Measurements from ENCODE around the gene ACP5.
"Not testable (repeated sequence)": the region's sequence is repeated elsewhere in the genome, so short reads cannot be mapped to it uniquely, and the experiment has no call there.

Gene ACP5

DNA sequence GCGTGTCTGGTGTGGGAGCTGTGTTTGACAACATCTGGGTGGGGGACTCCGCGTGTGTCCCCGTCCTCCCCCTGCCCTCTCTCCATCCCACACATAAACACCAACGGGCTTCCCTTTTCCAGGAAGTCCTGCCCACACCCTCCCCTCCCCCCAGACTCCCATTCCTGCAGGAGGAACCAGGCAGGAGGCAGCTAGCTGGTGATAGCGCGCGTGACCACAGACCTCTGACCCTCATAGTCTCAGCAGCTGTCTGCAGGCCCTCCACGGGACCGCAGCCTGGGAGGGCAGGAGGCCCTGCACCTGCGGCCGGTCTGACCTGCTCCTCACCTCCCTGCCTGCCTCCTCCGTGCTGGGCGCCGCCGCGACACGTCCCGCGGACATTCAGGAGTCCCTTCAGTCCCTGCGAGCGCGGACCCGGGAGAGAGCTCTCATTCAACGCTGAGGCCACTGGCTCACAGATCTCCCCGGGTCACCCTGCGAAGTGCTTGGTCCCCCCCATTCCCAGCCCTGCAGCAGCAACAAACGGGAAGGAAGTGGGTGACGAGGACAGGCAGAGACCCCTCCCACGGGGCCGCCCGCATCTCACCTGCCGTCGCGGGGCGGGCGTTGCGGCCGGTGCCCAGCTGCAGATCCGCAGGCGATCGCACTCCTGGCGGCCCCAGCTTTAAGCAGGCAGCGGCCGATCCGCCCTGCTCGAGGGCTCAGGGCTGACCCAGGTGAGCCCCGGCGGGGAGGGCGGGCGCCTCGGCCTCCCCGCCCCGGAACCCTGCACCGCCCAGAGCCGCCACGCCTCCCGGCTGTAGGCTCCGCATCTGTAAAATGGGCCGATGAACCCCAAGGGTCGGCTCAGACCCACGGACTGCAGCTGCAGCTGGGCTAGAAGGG is 1.1 kb upstream of the ACP5 start:
- no peak for DNase-seq

GRCh38 chr19:11576227-11576626 is 1.2 kb downstream of the ACP5 start:
- DNase-seq = no peak

DNA sequence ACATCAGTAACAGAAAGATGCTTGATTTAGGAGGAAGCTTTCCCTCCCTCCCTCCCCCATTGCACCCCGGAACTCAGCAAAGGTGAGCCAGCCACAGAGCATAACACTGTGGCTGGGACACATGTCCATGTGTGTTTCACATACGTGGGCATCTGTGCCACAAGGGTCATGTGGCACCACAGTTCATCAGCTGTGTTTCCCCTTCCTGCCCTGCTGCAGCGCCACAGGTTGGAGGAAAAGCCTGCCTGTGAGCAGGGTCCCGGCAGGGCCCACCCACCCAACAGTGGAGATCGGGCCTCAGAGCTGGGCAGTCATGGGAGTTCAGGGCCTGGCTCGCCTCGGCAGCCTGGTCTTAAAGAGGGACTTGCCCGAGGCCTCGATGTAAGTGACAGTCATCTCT is 2.8 kb downstream of the ACP5 start:
- no peak for DNase-seq

- DNase-seq = not testable (repeated sequence)
Observed at GRCh38 chr19:11573763-11574162, 3.7 kb downstream of the ACP5 start.

- not testable (repeated sequence) for DNase-seq
Observed at GRCh38 chr19:11573354-11573753, 4.1 kb downstream of the ACP5 start.

GRCh38 chr19:11570039-11570462 is 7.4 kb downstream of the ACP5 start:
- DNase-seq = no peak

- no peak for DNase-seq
Observed at GRCh38 chr19:11566164-11566563, 11.3 kb downstream of the ACP5 start.

- DNase-seq = not testable (repeated sequence)
Observed at GRCh38 chr19:11565649-11565980, 11.8 kb downstream of the ACP5 start.

DNA sequence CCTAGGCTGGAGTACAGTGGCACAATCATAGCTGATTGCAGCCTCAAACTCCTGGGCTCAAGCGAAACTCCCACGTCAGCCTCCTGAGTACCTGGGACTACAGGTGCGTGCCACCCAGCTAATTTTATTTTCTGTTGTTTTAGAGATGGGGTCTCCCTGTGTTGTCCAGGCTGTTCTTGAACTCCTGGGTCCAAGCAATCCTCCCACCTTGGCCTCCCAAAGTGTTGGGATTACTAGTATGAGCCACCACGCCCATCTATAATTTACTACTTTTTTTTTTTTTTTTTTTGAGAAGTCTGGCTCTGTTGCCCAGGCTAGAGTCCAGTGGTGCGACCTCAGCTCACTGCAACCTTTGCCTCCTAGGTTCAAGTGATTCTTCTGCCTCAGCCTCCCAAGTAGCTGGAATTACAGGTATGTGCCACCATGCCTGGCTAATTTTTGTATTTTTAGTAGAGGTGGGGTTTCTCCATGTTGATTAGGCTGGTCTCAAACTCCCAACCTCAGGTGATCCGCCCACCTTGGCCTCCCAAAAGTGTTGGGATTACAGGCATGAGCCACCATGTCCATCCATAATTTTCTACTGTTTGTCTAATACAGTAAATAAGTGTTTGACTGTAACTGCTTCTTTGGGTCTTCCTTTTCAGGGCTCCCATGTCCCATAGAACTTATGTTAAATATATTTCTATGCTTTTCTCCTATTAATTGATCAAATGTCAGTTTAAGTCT is 13.2 kb downstream of the ACP5 start:
- DNase-seq = not testable (repeated sequence)

DNA sequence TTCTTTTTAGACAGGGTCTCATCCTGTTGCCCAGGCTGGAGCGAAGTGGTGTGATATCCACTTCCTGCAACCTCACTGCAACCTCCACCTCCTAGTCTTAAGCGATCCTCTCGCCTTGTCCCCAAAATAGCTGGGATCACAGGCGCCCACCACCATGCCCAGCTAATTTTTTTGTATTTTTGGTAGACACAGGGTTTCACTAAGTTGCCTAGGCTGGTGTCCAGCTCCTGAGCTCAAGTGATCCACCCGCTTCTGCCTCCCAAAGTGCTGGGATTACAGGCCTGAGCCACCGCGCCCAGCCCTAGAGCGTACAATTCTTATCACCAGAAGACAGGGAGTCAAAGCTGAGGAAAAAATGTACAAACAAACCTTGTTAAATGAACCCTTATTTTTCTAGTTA is 13.9 kb downstream of the ACP5 start:
- no peak for DNase-seq

DNA sequence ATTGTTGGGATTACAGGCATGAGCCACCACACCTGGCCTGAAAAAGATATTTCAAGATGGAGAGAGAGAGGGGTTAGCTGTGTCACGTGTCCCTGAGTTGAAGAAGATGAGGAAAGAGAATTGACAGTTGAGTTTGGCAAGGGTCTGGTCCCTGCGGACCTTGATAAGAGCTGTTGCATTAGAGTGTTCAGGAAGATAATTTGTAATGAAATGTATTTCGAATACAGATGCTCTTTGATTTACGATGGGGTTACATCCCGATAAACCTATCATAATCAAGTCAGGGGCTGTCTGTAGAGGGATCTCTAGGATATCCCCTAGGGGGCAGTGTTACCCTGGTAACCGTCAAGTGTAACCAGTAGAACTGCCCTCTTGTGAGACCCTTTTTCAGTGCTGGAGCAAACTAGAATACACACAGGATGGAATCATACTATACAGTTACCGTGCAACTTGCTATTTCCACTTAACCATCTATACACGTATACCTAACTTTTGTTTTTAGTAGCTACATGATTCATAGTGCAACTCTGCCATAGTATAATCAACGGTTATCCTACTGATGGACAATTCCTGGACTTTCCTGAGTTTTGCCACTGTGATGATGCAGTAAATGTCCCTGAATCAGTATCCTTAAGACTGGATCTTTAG is 16.9 kb downstream of the ACP5 start:
- no peak for DNase-seq

- peak; percentile 92 for DNase-seq
Observed at GRCh38 chr19:11558881-11559828, 18.3 kb downstream of the ACP5 start, which contains the start of gene ELOF1. Gene ELOF1, minus strand, starts transcription at chr19:11559230. Its CDS starts 4,883 bp downstream, at chr19:11554347.

DNA sequence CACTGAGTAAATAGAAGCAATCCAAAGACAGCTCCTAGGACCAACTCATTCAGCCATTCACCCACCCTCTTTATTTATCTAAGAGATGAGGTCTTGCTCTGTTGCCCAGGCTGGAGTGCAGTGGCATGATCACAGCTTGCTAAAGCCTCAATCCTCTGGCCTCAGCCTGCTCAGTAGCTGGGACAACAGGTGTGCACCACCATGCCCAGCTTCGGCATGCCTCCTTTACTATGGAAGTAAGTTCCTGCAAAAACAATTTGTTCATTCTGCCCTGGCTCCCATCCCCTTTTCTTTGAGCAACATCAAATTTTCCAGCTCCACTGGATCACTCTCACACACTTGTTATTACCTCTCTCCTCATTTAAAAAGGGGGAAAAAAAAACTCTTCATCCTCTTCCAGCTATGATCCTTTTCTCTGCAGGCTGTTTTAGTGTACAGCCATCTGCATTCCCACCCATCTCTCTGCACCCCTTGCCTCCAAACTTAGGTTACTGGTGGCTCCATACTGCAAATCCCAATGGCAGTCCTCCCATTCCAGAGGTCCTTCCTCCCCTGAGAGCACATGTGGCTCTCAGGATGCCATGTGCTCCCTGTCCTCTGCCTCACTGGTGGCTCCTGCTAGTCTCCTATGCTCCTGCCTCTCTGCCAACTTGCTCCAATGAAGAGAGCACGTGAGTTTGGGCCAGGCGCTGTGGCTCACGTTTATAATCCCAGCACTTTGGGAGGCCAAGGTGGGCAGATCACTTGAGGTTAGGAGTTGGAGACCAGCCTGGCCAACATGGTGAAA is 20.6 kb downstream of the ACP5 start:
- DNase-seq = no peak

DNA sequence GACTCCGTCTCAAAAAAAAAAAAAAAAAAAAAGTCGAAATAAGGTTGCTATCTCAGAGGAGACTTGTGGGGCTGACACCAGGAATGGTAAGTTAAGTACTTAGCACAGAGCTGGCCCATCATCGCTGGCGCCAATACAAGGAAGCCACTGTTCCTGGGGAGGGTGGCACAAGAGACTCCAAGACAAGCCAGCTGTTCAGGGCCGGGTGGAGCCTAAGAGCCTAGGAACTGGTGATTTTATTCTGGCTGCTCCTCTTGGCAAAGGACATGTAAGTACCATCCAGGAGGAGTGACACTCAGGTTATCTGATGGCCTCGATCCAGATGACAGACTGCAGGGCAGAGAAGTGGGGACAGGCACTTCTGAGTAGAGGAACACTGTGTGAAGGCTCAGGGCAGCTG is 22.2 kb downstream of the ACP5 start:
- DNase-seq = no peak

GRCh38 chr19:11554160-11554559 is 23.3 kb downstream of the ACP5 start:
- DNase-seq = no peak

GRCh38 chr19:11552666-11553372 is 24.6 kb downstream of the ACP5 start:
- DNase-seq = no peak

GRCh38 chr19:11551603-11552235 is 25.7 kb downstream of the ACP5 start:
- no peak for DNase-seq

DNA sequence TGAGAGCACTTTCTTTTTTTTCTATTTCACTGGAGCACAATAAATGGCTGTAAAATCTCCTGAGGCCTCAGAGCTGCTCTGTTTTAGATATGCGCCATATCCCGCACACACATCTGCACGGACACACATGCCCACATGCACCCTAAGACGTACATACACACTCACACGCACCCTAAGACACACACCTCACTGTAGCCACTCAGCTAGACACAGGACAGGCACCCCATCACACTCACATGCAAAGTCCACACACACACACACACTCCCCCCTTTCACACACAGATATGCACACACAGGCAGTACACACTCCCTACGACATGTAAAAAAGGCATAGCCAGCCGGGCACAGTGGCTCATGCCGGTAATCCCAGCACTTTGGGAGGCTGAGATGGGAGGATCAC is 27.2 kb downstream of the ACP5 start:
- DNase-seq = no peak

- DNase-seq = no peak
Observed at GRCh38 chr19:11549386-11549953, 28.0 kb downstream of the ACP5 start.

Measured in NCI-H2107 (cell line).